ENCODE data around the gene PALLD. TPM values are rescaled to one million over a fixed set of nuclear protein-coding genes. Genes with fewer than 3 reads are reported as not detected.

Gene PALLD
- total RNA-seq, 1 donor from 2014 or later, result 85.7 TPM

DNA sequence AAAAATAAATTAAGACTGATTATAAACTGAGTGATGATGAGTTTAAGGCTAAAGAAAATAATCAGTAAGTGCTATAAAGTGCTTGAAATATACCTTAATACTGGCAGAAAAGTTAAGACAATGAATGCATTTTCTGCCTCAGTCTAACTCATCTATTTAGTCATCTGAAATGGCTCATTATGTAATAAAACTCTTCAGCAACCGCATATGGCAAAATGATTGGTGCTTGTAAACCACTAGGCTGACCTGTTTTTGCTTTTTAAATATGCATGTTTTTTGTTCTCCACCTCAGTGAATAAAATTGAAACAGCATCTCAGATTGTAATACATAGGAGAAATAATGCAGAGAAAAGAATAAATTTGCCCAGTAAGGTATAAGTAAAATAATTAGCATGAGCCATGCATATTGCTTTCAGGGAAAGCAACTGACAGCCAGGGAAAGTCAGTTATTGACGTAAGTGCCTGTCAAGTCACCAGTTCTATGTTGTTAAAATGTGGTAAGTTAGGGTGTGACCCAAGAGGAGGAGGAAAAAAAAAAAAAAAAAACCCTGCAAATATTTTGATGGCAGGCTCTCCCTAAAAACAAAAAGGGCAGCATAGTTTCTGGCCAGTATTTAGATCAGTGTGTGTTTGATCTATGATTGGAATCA is 167.5 kb downstream of the PALLD start:
- DNase-seq (ENCODE audit: low spot score), result no peak
- Histone ChIP-seq H3F3A (ENCODE audit: low read depth) (no peaks in the 10 kb centered on the region), H3K9ac (no peak overlapping the region), H3K27ac (no peak overlapping the region), H3K4me2 (no peak overlapping the region), H3K36me3 (no peaks in the 10 kb centered on the region), H2AFZ (replicated peaks) (no peak overlapping the region), H3K4me3 (no peak overlapping the region), H3K79me2 (ENCODE audit: low read depth) (peaks cover 70% of the 10 kb centered on the region), H3K4me1 (peaks cover 16% of the 10 kb centered on the region), H3K27me3 (no peaks in the 10 kb centered on the region), H3K9me3 (ENCODE audit: low read depth) (no peaks in the 10 kb centered on the region), H4K20me1 (ENCODE audit: low read depth) (peaks cover 11% of the 10 kb centered on the region)
- Mint-ChIP-seq H3K4me3 (no peak overlapping the region), H3K27ac (no peak overlapping the region), H3K36me3 (peaks cover 6% of the 10 kb centered on the region), H3K4me1 (peaks cover 40% of the 10 kb centered on the region), H3K27me3 (ENCODE audit: insufficient read depth, low read depth) (no peaks in the 10 kb centered on the region), H3K9me3 (no peaks in the 10 kb centered on the region)
- TF ChIP-seq EZH2phosphoT487 (IDR thresholded peaks at IDR 0.05) (no peak), EZH2 (IDR thresholded peaks at IDR 0.05) (no peak)
- TF ChIP-seq, protein P1, sequence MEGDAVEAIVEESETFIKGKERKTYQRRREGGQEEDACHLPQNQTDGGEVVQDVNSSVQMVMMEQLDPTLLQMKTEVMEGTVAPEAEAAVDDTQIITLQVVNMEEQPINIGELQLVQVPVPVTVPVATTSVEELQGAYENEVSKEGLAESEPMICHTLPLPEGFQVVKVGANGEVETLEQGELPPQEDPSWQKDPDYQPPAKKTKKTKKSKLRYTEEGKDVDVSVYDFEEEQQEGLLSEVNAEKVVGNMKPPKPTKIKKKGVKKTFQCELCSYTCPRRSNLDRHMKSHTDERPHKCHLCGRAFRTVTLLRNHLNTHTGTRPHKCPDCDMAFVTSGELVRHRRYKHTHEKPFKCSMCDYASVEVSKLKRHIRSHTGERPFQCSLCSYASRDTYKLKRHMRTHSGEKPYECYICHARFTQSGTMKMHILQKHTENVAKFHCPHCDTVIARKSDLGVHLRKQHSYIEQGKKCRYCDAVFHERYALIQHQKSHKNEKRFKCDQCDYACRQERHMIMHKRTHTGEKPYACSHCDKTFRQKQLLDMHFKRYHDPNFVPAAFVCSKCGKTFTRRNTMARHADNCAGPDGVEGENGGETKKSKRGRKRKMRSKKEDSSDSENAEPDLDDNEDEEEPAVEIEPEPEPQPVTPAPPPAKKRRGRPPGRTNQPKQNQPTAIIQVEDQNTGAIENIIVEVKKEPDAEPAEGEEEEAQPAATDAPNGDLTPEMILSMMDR (IDR thresholded peaks at IDR 0.05), result no peak

DNA sequence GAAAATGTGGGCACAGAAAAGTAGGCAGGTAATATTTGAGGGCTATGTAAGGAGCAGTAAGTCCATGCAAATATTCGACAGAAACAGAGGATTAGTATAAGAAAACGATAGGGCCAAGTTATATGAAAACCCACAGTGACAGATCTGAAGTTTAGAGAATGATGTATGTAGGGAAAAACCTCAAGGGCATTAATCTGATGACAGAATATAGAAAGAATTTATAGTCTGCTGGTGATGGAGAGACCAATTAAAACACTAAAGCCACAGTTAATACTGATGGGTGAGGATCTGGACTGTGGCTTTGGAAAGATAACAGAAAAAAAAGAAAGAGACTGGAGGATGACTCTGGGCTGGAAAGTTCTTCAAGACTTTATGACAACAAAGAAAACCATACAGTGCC is 169.7 kb downstream of the PALLD start:
- Histone ChIP-seq H3K27ac (no peak overlapping the region), H3F3A (ENCODE audit: low read depth) (no peaks in the 10 kb centered on the region), H3K9me3 (ENCODE audit: low read depth) (no peaks in the 10 kb centered on the region), H2AFZ (replicated peaks) (no peak overlapping the region), H4K20me1 (ENCODE audit: low read depth) (no peaks in the 10 kb centered on the region), H3K9ac (no peak overlapping the region), H3K36me3 (no peaks in the 10 kb centered on the region), H3K4me2 (no peak overlapping the region), H3K4me3 (no peak overlapping the region), H3K4me1 (peaks cover 9% of the 10 kb centered on the region), H3K27me3 (no peaks in the 10 kb centered on the region), H3K79me2 (ENCODE audit: low read depth) (peaks cover 58% of the 10 kb centered on the region)
- Mint-ChIP-seq H3K4me1 (peaks cover 26% of the 10 kb centered on the region), H3K36me3 (peaks cover 12% of the 10 kb centered on the region), H3K4me3 (no peak overlapping the region), H3K27me3 (ENCODE audit: insufficient read depth, low read depth) (no peaks in the 10 kb centered on the region), H3K27ac (no peak overlapping the region), H3K9me3 (no peaks in the 10 kb centered on the region)
- TF ChIP-seq EZH2 (IDR thresholded peaks at IDR 0.05), result no peak
- TF ChIP-seq, protein P1 (IDR thresholded peaks at IDR 0.05), result no peak
- TF ChIP-seq EZH2phosphoT487 (IDR thresholded peaks at IDR 0.05), result no peak
- DNase-seq (ENCODE audit: low spot score), result no peak

DNA sequence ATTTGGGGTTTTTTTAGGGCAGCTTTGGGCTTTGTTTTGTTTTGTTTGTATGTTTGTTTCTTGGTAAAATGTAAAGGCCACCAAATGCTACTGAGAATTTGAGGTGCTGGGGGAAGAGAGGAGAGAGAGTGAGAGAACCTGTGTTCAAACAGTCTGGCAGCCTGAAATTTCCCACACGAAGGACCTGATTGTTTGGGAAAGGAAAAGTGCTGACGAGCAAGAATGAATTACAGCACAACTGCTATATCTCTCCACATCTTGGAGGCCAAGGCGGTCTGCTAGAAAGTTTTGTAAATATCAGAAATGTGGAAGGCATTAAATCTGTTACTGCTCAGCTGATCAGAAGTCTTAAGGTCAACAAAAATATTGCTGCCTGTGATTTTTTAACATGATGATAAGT is 170.5 kb downstream of the PALLD start:
- Histone ChIP-seq H2AFZ (replicated peaks) (no peak overlapping the region), H3K4me3 (no peak overlapping the region), H3K27ac (no peak overlapping the region), H3F3A (ENCODE audit: low read depth) (no peaks in the 10 kb centered on the region), H3K9me3 (ENCODE audit: low read depth) (no peaks in the 10 kb centered on the region), H4K20me1 (ENCODE audit: low read depth) (no peaks in the 10 kb centered on the region), H3K9ac (no peak overlapping the region), H3K79me2 (ENCODE audit: low read depth) (peaks cover 50% of the 10 kb centered on the region), H3K4me2 (no peak overlapping the region), H3K4me1 (peaks cover 4% of the 10 kb centered on the region), H3K36me3 (no peaks in the 10 kb centered on the region), H3K27me3 (no peaks in the 10 kb centered on the region)
- Mint-ChIP-seq H3K27me3 (ENCODE audit: insufficient read depth, low read depth) (no peaks in the 10 kb centered on the region), H3K9me3 (no peaks in the 10 kb centered on the region), H3K4me3 (no peak overlapping the region), H3K27ac (no peak overlapping the region), H3K36me3 (peaks cover 14% of the 10 kb centered on the region), H3K4me1 (peaks cover 19% of the 10 kb centered on the region)
- TF ChIP-seq, protein P1 (IDR thresholded peaks at IDR 0.05), result no peak
- TF ChIP-seq EZH2phosphoT487 (IDR thresholded peaks at IDR 0.05) (no peak), EZH2 (IDR thresholded peaks at IDR 0.05) (no peak)
- DNase-seq (ENCODE audit: low spot score), result no peak
